NCI-H748 treated with DMSO at 0.1 percent for 48 hours (cell line): ENCODE data around the gene SYNJ1.
"Not testable (repeated sequence)": the region's sequence is repeated elsewhere in the genome, so short reads cannot be mapped to it uniquely, and the experiment has no call there.

Experiments used
- DNase-seq: peaks from one replicate; lab custom pipeline; 2025; lab: John Stamatoyannopoulos, UW

SYNJ1 gene

GRCh38 chr21:32733990-32734613, 6.3 kb upstream of the SYNJ1 start:
- no peak for DNase-seq

GRCh38 chr21:32733356-32733755, 5.5 kb upstream of the SYNJ1 start:
- no peak for DNase-seq

GRCh38 chr21:32732544-32732943, 4.7 kb upstream of the SYNJ1 start:
- no peak for DNase-seq

DNA sequence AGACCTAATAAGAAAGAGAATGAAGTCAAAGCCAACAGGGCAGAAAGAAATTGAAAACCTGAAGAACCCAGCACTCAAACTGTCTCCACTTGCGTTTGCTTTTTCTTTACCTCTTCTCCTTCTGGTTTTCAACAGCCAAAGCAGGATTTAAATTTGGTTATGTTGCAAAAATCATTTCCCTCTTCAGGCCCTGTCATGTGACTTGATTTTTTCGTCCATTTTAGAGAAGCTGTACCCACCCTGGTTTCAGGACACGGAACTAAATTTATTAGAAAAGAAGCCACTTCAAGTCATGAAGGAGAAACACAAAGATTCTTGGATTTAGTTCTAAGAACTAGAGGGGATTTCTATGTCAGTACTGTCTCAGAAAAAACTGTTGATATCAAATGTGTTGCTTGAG, 1.0 kb upstream of the SYNJ1 start:
- no peak for DNase-seq

DNA sequence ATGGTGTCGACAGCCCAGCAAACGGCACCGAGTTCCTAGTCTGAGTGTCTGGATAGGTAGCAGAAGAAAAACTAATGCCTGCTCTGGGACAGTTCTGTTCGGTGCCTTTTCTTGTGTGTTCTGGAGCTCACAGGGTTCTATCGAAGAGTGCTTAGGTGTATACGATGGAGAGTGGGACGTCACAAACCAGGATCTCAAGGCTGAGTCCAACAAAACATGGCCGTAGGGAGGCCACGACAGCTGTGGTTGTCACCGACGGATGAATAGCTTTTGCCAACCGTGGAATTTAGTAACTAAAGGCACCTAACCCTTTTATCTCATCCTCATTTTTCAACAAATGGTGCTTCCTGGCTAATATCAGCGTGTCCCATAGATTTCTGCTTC, 635 bp upstream of the SYNJ1 start:
- no peak for DNase-seq

DNA sequence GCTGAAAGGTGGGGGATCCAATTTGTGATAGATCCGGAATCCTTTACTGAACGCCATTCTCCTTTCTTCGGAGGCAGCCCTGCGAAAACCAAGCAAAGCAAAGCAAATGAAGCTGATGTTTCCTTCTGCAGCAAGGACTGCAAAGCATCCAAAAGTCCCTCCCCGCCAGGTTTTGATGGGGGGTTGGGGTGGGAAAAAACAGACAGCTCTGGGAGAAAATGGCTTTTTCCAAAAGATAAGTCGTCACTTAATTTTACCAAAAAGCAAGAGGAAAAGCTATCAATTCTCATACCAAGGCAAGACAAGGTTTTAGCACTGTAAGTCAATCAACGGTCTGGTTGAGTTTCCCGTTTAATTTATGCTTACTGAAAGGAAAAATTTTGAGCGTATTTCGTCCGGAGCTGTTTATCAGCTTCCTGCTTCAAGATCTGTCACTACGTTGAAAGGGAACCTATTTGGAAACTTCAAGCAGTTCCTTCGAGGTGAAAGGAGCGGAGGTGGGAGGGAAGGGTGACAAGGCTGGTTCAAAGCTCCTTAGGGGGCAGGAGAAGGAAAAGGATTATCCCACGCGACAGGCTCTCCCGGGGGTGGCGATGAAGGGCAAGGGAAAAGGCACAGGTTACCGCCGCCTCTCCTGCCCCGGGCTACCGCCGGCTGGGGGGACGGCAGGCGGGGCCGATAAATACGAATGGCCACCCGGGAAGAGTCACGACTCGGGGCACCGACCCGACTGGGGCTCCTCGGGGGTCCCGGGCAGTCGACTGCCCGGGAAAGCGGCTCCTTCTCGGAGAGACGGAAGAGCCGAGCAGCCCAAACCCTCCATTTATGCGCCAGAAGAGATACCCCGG, 750 bp downstream of the SYNJ1 start:
- DNase-seq, result peak; percentile 9

DNA sequence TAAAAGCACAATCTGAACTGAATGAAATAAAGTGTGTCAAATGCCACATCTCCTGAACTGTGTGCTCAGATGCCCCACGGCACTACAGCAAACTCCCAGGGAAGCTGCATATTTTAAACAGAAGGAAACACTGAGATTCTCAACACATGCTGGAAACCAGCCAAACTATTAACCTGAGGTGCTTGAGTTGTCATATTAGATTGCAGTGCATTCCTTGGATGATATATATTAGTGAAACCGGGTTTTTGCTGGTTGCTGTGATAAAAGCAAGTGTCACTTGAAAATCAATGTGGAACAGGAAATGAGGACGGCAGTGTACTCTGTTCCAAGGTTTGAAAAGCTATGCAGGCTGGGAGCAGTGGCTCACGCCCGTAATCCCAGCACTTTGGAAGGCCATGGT, 8.7 kb downstream of the SYNJ1 start:
- no peak for DNase-seq

GRCh38 chr21:32717851-32718316, 9.9 kb downstream of the SYNJ1 start:
- no peak for DNase-seq

DNA sequence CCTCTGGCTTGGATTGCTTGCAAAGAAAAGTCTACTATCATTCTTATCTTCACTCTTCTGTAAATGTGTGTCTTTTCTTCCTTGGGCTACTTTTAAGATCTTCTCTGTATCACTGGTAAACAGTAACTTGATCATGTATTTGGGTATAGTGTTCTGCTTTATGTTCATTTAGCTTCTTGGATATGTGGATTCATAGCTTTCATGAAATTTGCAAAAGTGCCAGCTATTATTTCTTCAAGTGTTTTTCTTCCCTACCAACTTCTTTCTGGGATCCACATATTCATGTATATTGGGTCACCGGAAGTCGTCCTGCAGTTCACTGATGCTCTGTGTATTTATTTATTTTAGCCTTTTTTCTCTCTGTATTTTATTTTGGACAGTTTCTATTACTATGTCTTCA, 11.3 kb downstream of the SYNJ1 start:
- no peak for DNase-seq

DNA sequence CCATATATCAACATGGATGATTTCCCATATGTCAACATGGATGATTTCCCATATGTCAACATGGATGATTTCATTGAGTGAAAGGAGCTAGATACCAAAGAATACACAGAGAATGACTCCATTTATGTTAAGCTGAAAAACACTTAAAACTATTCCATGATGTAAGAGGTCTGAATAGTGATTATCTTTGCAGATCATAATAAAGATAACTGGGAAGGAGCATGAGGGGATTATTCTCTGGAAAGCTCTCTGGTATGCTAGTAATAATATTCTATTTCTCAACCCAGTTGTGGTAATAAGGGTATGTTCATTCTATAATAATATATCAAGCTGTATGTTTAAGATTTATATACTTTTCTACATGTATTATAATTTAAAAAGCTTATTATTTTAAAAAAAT, 14.1 kb downstream of the SYNJ1 start:
- no peak for DNase-seq

- no peak for DNase-seq
These were observed 15.2 kb downstream of the SYNJ1 start for GRCh38 chr21:32712641-32713040.

GRCh38 chr21:32712043-32712442, 15.8 kb downstream of the SYNJ1 start:
- no peak for DNase-seq

DNA sequence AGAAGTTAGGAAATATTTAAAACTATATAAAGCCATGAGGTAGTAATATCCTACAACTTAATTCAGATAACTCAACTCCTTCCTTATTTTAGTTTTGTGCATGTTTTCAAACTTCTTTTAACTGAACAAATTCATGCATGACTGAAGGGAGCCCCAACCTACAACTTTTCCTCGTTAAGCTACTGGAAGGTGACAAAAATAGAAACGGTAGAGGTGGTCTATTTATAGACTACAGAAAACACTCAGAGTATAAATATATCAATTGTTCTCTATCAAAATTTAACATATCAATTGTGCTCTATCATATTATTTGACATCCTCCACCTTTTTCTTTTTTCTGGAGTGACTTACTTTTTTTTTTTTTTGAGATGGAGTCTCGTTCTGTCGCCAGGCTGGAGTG, 16.8 kb downstream of the SYNJ1 start:
- DNase-seq, result no peak

DNA sequence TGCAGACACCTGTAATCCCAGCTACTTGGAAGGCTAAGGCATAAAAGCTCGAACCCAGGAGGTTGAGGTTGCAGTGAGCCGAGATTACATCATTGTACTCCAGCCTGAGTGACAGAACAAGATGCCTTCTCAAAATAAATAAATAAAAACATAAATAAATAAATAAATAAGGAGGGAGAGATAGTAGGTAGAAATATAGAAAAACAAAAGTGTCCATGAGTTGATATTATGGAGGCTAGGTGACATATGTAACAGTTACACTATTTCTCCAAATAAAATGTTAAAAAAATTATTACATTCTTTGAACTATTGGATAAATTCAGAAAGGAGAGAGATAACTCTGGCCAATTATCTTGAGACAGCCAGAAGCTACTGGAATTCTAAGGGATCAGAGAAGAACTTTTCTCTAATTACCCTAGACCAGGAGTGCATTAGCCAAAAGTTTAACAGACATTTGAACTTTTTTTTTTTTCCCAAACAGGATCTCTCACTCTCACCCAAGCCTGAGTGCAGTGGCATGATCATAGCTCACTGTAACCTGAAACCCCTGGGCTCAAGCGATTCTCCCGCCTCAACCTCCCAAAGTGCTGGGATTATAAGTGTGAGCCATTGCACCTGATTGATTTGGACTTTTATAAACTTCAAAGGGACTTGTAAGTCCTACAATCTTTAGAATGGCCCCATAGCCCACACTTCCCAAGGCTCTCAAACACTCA, 17.6 kb downstream of the SYNJ1 start:
- no peak for DNase-seq

DNA sequence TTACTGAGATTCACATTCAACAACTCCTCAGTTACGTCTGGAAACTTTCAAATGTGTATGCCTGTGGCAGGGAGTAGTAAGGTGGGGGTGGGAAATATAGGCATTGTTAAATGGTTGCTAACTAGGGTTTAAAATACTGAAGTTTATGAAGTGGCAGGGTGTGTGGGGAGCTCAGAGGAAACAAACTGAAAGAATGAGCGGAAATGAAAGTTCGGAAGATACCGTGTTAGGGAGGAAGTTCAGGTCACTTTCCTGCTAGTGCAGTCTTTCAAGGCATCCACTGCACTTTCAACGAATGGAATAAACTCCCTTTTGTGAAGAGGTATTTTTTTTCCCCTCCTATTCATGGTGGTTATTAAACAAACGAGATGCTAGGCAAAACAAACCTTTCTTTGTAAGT, 19.7 kb downstream of the SYNJ1 start:
- DNase-seq, result no peak

DNA sequence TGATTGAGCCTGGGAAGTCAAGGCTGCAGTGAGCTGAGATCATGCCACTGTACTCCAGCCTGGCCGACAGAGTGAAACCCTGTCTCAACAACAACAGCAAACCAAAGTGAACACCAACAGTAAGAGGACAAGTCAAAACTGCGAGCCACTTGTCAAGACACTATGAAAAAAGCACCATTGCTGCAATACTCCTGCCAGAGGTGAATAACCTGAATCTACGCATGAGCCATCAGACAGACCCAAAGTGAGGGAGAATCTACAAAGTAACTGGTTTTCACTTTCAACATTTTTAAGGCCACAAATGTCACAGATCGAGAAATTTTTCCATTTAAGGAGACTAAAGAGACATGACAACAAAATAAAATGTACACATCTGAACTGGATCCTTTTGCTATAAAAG, 21.9 kb downstream of the SYNJ1 start:
- no peak for DNase-seq

DNA sequence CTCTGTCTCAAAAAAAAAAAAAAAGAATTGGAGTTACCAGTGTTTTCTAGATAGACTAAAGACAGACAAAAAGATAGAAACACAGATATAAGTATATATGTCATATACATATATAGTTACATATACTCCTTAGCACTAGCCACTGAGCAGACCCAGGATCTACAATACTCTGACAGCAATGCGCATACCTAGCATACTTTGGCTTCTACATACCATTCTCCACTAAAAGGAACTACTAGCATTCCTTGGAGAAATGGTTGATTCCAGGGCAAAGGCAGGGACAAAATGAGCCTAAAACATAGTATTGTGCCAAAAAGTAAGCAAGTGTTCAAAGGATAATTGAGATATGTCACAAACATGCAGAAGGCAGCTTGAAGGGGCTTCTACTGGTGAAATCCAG, 22.7 kb downstream of the SYNJ1 start:
- DNase-seq, result no peak

DNA sequence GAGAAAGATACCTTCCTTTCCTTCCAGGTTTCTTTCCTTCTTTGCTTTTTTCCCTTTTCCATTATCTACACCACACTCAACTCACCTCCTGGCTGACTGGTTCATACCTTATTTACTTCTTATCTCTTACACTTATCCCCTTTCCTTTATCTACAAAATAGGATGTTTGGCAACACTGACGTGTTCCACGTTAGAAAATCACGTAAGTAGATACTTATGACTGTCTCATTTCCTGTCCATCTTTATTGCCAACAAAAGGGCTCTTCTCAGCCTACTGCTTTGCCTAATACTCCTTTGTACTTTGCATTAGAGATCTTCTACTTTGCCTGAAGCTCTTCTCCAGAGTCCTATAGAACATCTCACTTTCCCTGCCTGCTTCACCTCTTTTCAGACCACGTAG, 25.1 kb downstream of the SYNJ1 start:
- DNase-seq, result no peak

GRCh38 chr21:32698971-32699693, 28.7 kb downstream of the SYNJ1 start:
- no peak for DNase-seq

GRCh38 chr21:32698286-32698685, 29.5 kb downstream of the SYNJ1 start:
- no peak for DNase-seq

GRCh38 chr21:32695482-32695881, 32.3 kb downstream of the SYNJ1 start:
- not testable (repeated sequence) for DNase-seq

GRCh38 chr21:32693581-32693980, 34.2 kb downstream of the SYNJ1 start:
- no peak for DNase-seq
